GM23248 (cell line): ENCODE data around the gene TMEM178B. TPM values are rescaled to one million over a fixed set of nuclear protein-coding genes. Genes with fewer than 3 reads are reported as not detected.
A peak's percentile ranks its signal among the peaks of the same experiment; 100 is the strongest.

ENCODE experiments used
- DNase-seq: peaks from one replicate; pipeline ENCODE4 v3.0.0-alpha.2; 2015
- H2AFZ ChIP-seq: fragments of 200-600 bp; sonication (generic); 2 replicates; pipeline ENCODE4 v1.6.1; 2016; ENCODE audit warnings: antibody characterized with exemption
- H3F3A ChIP-seq: fragments of 200-600 bp; sonication (generic); 2 replicates; pipeline ENCODE4 v1.6.1; 2016; ENCODE audit warnings: mild to moderate bottlenecking, antibody characterized with exemption, mixed run types; ENCODE audit not compliant: insufficient read depth
- H3K27ac ChIP-seq: fragments of 200-600 bp; sonication (generic); 2 replicates; pipeline ENCODE4 v1.5.1; 2016; ENCODE audit warnings: mild to moderate bottlenecking
- H3K27me3 ChIP-seq: fragments of 200-600 bp; sonication (generic); replicated peaks from 2 replicates; pipeline ENCODE4 v1.6.1; 2016; ENCODE audit warnings: mild to moderate bottlenecking; ENCODE audit not compliant: insufficient read depth
- H3K36me3 ChIP-seq: fragments of 200-600 bp; sonication (generic); 2 replicates; pipeline ENCODE4 v1.6.1; 2016; ENCODE audit warnings: low read depth, mild to moderate bottlenecking
- H3K4me1 ChIP-seq: fragments of 200-600 bp; sonication (generic); 2 replicates; pipeline ENCODE4 v1.6.1; 2016; ENCODE audit warnings: mild to moderate bottlenecking; ENCODE audit not compliant: insufficient read depth
- H3K4me2 ChIP-seq: fragments of 200-600 bp; sonication (generic); one replicate; pipeline ENCODE4 v1.6.1; 2016; ENCODE audit warnings: mild to moderate bottlenecking; ENCODE audit not compliant: unreplicated experiment
- H3K4me3 ChIP-seq: fragments of 200-600 bp; sonication (generic); 2 replicates; pipeline ENCODE4 v1.5.1; 2016; ENCODE audit warnings: mild to moderate bottlenecking
- H3K79me2 ChIP-seq: fragments of 200-600 bp; sonication (generic); 2 replicates; pipeline ENCODE4 v1.6.1; 2016; ENCODE audit warnings: mild to moderate bottlenecking; ENCODE audit not compliant: insufficient read depth
- H3K9ac ChIP-seq: fragments of 200-600 bp; sonication (generic); 2 replicates; pipeline ENCODE4 v1.6.1; 2016; ENCODE audit warnings: mild to moderate bottlenecking
- H3K9me2 ChIP-seq: fragments of 200-600 bp; sonication (generic); 2 replicates; pipeline ENCODE4 v1.6.1; 2016; ENCODE audit warnings: mixed run types, mild to moderate bottlenecking, moderate library complexity; ENCODE audit not compliant: insufficient read depth
- H3K9me3 ChIP-seq: fragments of 200-600 bp; sonication (generic); one replicate; pipeline ENCODE4 v1.6.1; 2017; ENCODE audit warnings: low read depth
- H4K20me1 ChIP-seq: fragments of 200-600 bp; sonication (generic); 2 replicates; pipeline ENCODE4 v1.6.0; 2016; ENCODE audit not compliant: insufficient read depth
- EZH2 ChIP-seq: fragments of 200-600 bp; sonication (generic); IDR thresholded peaks from 2 replicates; pipeline ENCODE4 v1.6.1; 2018; ENCODE audit warnings: antibody characterized with exemption, mild to moderate bottlenecking; ENCODE audit not compliant: insufficient read depth, poor library complexity, severe bottlenecking
- EZH2phosphoT487 ChIP-seq: fragments of 200-600 bp; sonication (generic); IDR thresholded peaks from 2 replicates; pipeline ENCODE4 v1.6.1; 2018; ENCODE audit warnings: antibody characterized with exemption, moderate library complexity, mild to moderate bottlenecking, low read depth; ENCODE audit not compliant: insufficient read depth
- WGBS, 2 experiments: methylation state at CpG; one replicate each; pipeline ENCODE4 v1.1.6; 2015 to 2017; ENCODE audit warnings: low lambda C conversion rate in 2 of 2, low coverage in 1 of 2; ENCODE audit errors: missing lambda C conversion rate in 2 of 2; 5-methylcytosine and 5-hydroxymethylcytosine counted together
- in situ Hi-C: fragments of 300-500 bp; cut with MboI; formaldehyde crosslinking; loops from 2 replicates; pipeline ENCODE4 v1.15.0; 2020
- polyA plus RNA-seq: library from polyadenylated mRNA; unstranded; fragments of >200 nt; fragmentation: Nextera tagmentation; extraction: Ambion mirVana; gene quantifications from 2 replicates; pipeline ENCODE4 v1.2.1, GENCODE V29; 2016
- total RNA-seq: library from RNA; depleted of rRNA; stranded (reverse); fragments of >200 nt; shearing (Covaris generic); gene quantifications from 2 replicates; pipeline ENCODE4 v1.2.3, GENCODE V29; 2014

TMEM178B gene
- total and polyA plus RNA-seq, 2 experiments from 2014 or later: 0.05 to 0.22 TPM

GRCh38 chr7:141231018-141231792 is 157.3 kb downstream of the TMEM178B start:
- Histone ChIP-seq H3F3A (no peaks in the 10 kb centered on the region), H4K20me1 (no peaks in the 10 kb centered on the region), H3K9me3 (no peaks in the 10 kb centered on the region), H2AFZ (no peak overlapping the region), H3K36me3 (no peaks in the 10 kb centered on the region), H3K9ac (no peak overlapping the region), H3K4me2 (no peak overlapping the region), H3K4me3 (no peak overlapping the region), H3K9me2 (no peaks in the 10 kb centered on the region), H3K79me2 (no peaks in the 10 kb centered on the region), H3K4me1 (no peaks in the 10 kb centered on the region), H3K27me3 (no peaks in the 10 kb centered on the region), H3K27ac (no peak overlapping the region)
- 9 to 13% methylated on average over 5 of the region's 5 CpGs for WGBS, 2 experiments
- DNase-seq: peak; percentile 10
- TF ChIP-seq EZH2: no peak
- no peak for TF ChIP-seq EZH2phosphoT487
- in situ Hi-C loops: no loop called here

DNA sequence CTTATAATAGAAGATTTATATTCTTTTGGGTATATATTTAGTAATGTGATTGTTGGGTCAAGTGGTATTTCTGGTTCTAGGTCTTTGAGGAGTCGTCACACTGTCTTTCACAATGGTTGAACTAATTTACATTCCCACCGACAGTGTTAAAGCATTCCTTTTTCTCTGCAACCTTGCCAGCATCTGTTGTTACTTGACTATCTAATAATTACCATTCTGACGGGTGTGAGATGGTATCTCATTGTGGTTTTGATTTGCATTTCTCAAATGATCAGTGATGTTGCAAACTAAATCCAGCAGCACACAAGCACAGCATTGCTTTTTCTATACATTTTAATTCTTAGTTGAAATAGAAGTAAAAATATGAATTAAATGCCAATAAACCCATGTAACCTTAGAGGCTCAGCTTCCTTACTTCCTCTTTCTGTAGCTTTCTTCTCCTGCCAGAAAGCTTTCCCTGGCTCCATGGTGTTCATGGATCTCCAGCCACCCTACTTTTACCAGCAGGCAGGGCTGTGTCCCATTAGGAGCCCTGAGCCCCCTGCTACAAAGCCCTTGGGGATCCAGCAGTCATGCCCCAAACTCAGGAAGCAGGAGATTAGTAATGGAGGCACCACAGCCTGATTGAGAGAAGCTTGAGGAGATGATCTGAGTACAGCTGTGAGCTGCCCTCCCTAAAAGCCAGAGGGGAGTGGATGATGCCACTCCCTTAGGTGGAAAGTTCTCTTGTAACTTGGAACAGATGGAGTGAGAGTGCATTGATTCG is 158.6 kb downstream of the TMEM178B start:
- Histone ChIP-seq H3K9me2 (no peaks in the 10 kb centered on the region), H3K27ac (no peak overlapping the region), H3F3A (no peaks in the 10 kb centered on the region), H3K27me3 (no peaks in the 10 kb centered on the region), H2AFZ (no peak overlapping the region), H3K79me2 (no peaks in the 10 kb centered on the region), H3K4me3 (no peak overlapping the region), H3K4me1 (no peaks in the 10 kb centered on the region), H4K20me1 (no peaks in the 10 kb centered on the region), H3K36me3 (no peaks in the 10 kb centered on the region), H3K4me2 (no peak overlapping the region), H3K9ac (no peak overlapping the region), H3K9me3 (no peaks in the 10 kb centered on the region)
- WGBS, 2 experiments: 1 to 7% methylated on average over 4 of the region's 4 CpGs
- no peak for DNase-seq
- TF ChIP-seq EZH2phosphoT487 (no peak), EZH2 (no peak)
- in situ Hi-C loops: no loop called here

GRCh38 chr7:141234335-141235105 is 160.7 kb downstream of the TMEM178B start:
- Histone ChIP-seq H3K79me2 (no peaks in the 10 kb centered on the region), H3K4me2 (no peak overlapping the region), H3K9me3 (no peaks in the 10 kb centered on the region), H4K20me1 (no peaks in the 10 kb centered on the region), H3K9ac (no peak overlapping the region), H3K27me3 (no peaks in the 10 kb centered on the region), H3K9me2 (no peaks in the 10 kb centered on the region), H2AFZ (no peak overlapping the region), H3F3A (no peaks in the 10 kb centered on the region), H3K27ac (no peak overlapping the region), H3K4me1 (no peaks in the 10 kb centered on the region), H3K36me3 (no peaks in the 10 kb centered on the region), H3K4me3 (no peak overlapping the region)
- DNase-seq: no peak
- 16 to 21% methylated on average over 8 of the region's 8 CpGs for WGBS, 2 experiments
- TF ChIP-seq EZH2phosphoT487: no peak
- TF ChIP-seq EZH2: no peak
- in situ Hi-C loops: no loop called here

DNA sequence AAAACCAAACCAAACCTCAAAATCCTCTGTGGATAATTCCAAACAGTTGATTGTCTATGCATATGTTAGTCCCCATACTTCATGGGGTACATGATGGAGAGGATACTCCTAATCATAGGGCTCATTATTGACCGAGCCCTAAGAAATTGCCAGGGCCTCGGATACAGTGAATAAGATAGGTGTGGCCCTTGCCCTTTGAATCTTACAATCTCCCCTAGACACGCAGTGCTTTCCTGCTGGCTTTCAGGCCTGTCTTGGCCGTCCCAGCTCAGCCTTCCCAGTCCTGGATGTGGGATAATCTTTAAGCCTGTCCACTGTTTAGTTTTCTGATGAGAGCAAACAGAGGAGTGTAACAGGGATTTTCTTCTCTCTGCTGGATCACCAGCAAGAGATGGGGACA is 161.8 kb downstream of the TMEM178B start:
- Histone ChIP-seq H3K4me1 (no peaks in the 10 kb centered on the region), H3K27me3 (no peaks in the 10 kb centered on the region), H3K36me3 (no peaks in the 10 kb centered on the region), H3K27ac (no peak overlapping the region), H3K79me2 (no peaks in the 10 kb centered on the region), H3K4me3 (no peak overlapping the region), H4K20me1 (no peaks in the 10 kb centered on the region), H3K9ac (no peak overlapping the region), H3K4me2 (no peak overlapping the region), H3K9me3 (no peaks in the 10 kb centered on the region), H3F3A (no peaks in the 10 kb centered on the region), H3K9me2 (no peaks in the 10 kb centered on the region), H2AFZ (no peak overlapping the region)
- 14 to 15% methylated on average over 4 of the region's 4 CpGs for WGBS, 2 experiments
- in situ Hi-C loops: no loop called here
- TF ChIP-seq EZH2 (no peak), EZH2phosphoT487 (no peak)
- DNase-seq: no peak
